GM12801 (cell line): Measurements from ENCODE around the gene SLC22A12.

Experiments used
- CTCF ChIP-seq: IDR thresholded peaks from one replicate; pipeline ENCODE4 v1.5.1; 2011; ENCODE audit warnings: control low read depth; ENCODE audit not compliant: insufficient read length; ENCODE audit errors: extremely low read depth

Gene SLC22A12

GRCh38 chr11:64564947-64565889, 25.8 kb upstream of the SLC22A12 start:
- no peak for TF ChIP-seq CTCF

- TF ChIP-seq CTCF, result no peak
Measured at GRCh38 chr11:64566042-64566914, 24.7 kb upstream of the SLC22A12 start.

GRCh38 chr11:64566915-64567891, 23.8 kb upstream of the SLC22A12 start:
- TF ChIP-seq CTCF, result no peak

GRCh38 chr11:64568041-64568571, 22.9 kb upstream of the SLC22A12 start:
- no peak for TF ChIP-seq CTCF

GRCh38 chr11:64568584-64569140, 22.4 kb upstream of the SLC22A12 start:
- no peak for TF ChIP-seq CTCF

- no peak for TF ChIP-seq CTCF
Measured at GRCh38 chr11:64569300-64569970, 21.6 kb upstream of the SLC22A12 start.
